SK-N-SH treated with all-trans-retinoic acid at 6 μM for 48 hours (cell line): ENCODE data around the gene ALK.

Source experiments
- ATAC-seq: fragments of 200-7000 bp; cut with Tn5 transposase; 3 replicates; pipeline ENCODE4 v1.9.1; 2020; ENCODE audit warnings: mild to moderate bottlenecking, moderate library complexity
- ARNTL ChIP-seq: fragments of 450-650 bp; formaldehyde crosslinking; IDR thresholded peaks from 2 replicates; pipeline ENCODE4 v1.5.0; 2020; ENCODE audit warnings: low read depth, mild to moderate bottlenecking, moderate library complexity, borderline replicate concordance
- CREB5 ChIP-seq: fragments of 250-450 bp; sonication (Bioruptor Pico); IDR thresholded peaks from 2 replicates; pipeline ENCODE4 v1.5.1; 2020; ENCODE audit warnings: low read depth, mild to moderate bottlenecking, moderate library complexity
- CSDC2 ChIP-seq: fragments of 250-450 bp; sonication (Bioruptor Pico); IDR thresholded peaks from 2 replicates; pipeline ENCODE4 v1.5.0; 2020; ENCODE audit warnings: mild to moderate bottlenecking, moderate library complexity
- CSRNP3 ChIP-seq: fragments of 250-450 bp; sonication (Bioruptor Pico); IDR thresholded peaks from 2 replicates; pipeline ENCODE4 v1.5.1; 2021; ENCODE audit warnings: mild to moderate bottlenecking, moderate library complexity
- ESRRG ChIP-seq: fragments of 250-450 bp; sonication (Bioruptor Pico); IDR thresholded peaks from 2 replicates; pipeline ENCODE4 v1.6.1; 2021; ENCODE audit warnings: mild to moderate bottlenecking
- GLIS3 ChIP-seq: fragments of 250-450 bp; sonication (Bioruptor Pico); IDR thresholded peaks from 2 replicates; pipeline ENCODE4 v1.5.0; 2020; ENCODE audit warnings: mild to moderate bottlenecking, moderate library complexity
- ISL1 ChIP-seq: fragments of 250-450 bp; sonication (Bioruptor Pico); IDR thresholded peaks from 2 replicates; pipeline ENCODE4 v2.1.2; 2022; ENCODE audit warnings: mild to moderate bottlenecking, moderate library complexity
- OSR1 ChIP-seq: fragments of 250-450 bp; sonication (Bioruptor Pico); IDR thresholded peaks from 2 replicates; pipeline ENCODE4 v1.8.0; 2022; ENCODE audit warnings: moderate library complexity, mild to moderate bottlenecking, inconsistent platforms
- PATZ1 ChIP-seq: fragments of 250-450 bp; sonication (Bioruptor Pico); IDR thresholded peaks from 2 replicates; pipeline ENCODE4 v1.8.0; 2020; ENCODE audit warnings: mild to moderate bottlenecking, moderate library complexity, borderline replicate concordance
- POU6F1 ChIP-seq: fragments of 250-450 bp; sonication (Bioruptor Pico); IDR thresholded peaks from 2 replicates; pipeline ENCODE4 v1.8.0; 2021; ENCODE audit warnings: low read depth, mild to moderate bottlenecking, moderate library complexity, borderline replicate concordance
- PPARA ChIP-seq: fragments of 250-450 bp; sonication (Bioruptor Pico); IDR thresholded peaks from 2 replicates; pipeline ENCODE4 v1.5.0; 2020; ENCODE audit warnings: mild to moderate bottlenecking, borderline replicate concordance
- RARB ChIP-seq: fragments of 250-450 bp; sonication (Bioruptor Pico); IDR thresholded peaks from 2 replicates; pipeline ENCODE4 v1.8.0; 2021; ENCODE audit warnings: mild to moderate bottlenecking, moderate library complexity
- SNAI2 ChIP-seq: fragments of 250-450 bp; sonication (Bioruptor Pico); IDR thresholded peaks from 2 replicates; pipeline ENCODE4 v1.5.0; 2020; ENCODE audit warnings: mild to moderate bottlenecking, moderate library complexity
- TCF4 ChIP-seq: fragments of 250-450 bp; sonication (Bioruptor Pico); IDR thresholded peaks from 2 replicates; pipeline ENCODE4 v1.8.0; 2021; ENCODE audit warnings: mild to moderate bottlenecking, moderate library complexity, borderline replicate concordance
- TOX ChIP-seq: fragments of 250-450 bp; sonication (Bioruptor Pico); IDR thresholded peaks from 2 replicates; pipeline ENCODE4 v1.8.0; 2021; ENCODE audit warnings: mild to moderate bottlenecking, moderate library complexity, borderline replicate concordance
- TSHZ2 ChIP-seq: fragments of 250-450 bp; sonication (Bioruptor Pico); IDR thresholded peaks from 2 replicates; pipeline ENCODE4 v1.5.0; 2020; ENCODE audit warnings: mild to moderate bottlenecking, moderate library complexity
- ZFP3 ChIP-seq: fragments of 250-450 bp; sonication (Bioruptor Pico); IDR thresholded peaks from 2 replicates; pipeline ENCODE4 v1.5.0; 2020; ENCODE audit warnings: mild to moderate bottlenecking, moderate library complexity
- ZNF565 ChIP-seq: fragments of 450-650 bp; formaldehyde crosslinking; conservative IDR thresholded peaks from 2 replicates; pipeline ENCODE4 v1.5.0; 2020; ENCODE audit warnings: low read depth, mild to moderate bottlenecking, moderate library complexity
- ZNF70 ChIP-seq: fragments of 450-650 bp; formaldehyde crosslinking; IDR thresholded peaks from 2 replicates; pipeline ENCODE4 v1.5.0; 2020; ENCODE audit warnings: mild to moderate bottlenecking, moderate library complexity
- ZNF8 ChIP-seq: fragments of 450-650 bp; formaldehyde crosslinking; IDR thresholded peaks from 2 replicates; pipeline ENCODE4 v1.5.0; 2020; ENCODE audit warnings: mild to moderate bottlenecking, moderate library complexity

The ALK gene

GRCh38 chr2:29880084-29880483, 41.3 kb downstream of the ALK start (continued):
- TF ChIP-seq CREB5 (CRISPR knock-in tag) (no peak), RARB (no peak)

- no peak for ATAC-seq
Measured at GRCh38 chr2:29879456-29879855, 41.9 kb downstream of the ALK start.

More at GRCh38 chr2:29879456-29879855, 41.9 kb downstream of the ALK start:
- TF ChIP-seq CSRNP3 (CRISPR knock-in tag) (no peak), GLIS3 (CRISPR knock-in tag) (no peak), PATZ1 (CRISPR knock-in tag) (no peak), CREB5 (CRISPR knock-in tag) (no peak), POU6F1 (CRISPR knock-in tag) (no peak), RARB (no peak), OSR1 (no peak), TSHZ2 (CRISPR knock-in tag) (no peak), ZNF565 (CRISPR knock-in tag) (no peak), TOX (CRISPR knock-in tag) (no peak), SNAI2 (CRISPR knock-in tag) (no peak), PPARA (no peak), TCF4 (CRISPR knock-in tag) (no peak), ARNTL (no peak), ZNF70 (CRISPR knock-in tag) (no peak), ISL1 (CRISPR knock-in tag) (no peak), CSDC2 (no peak), ESRRG (no peak), ZNF8 (no peak), ZFP3 (CRISPR knock-in tag) (no peak)
